Colonic mucosa (tissue), 4 donors: Measurements from ENCODE around the gene RAD21L1. TPM values are rescaled to one million over a fixed set of nuclear protein-coding genes. Genes with fewer than 3 reads are reported as not detected.

Source experiments
- DNase-seq: peaks from one replicate; pipeline ENCODE4 v3.0.0-alpha.2; 2020
- H3K27ac ChIP-seq: fragments of 200-600 bp; one replicate; pipeline ENCODE4 v1.8.0; 2021
- H3K27me3 ChIP-seq: fragments of 200-600 bp; one replicate; pipeline ENCODE4 v1.8.0; 2021
- H3K36me3 ChIP-seq: fragments of 200-600 bp; one replicate; pipeline ENCODE4 v1.8.0; 2021
- H3K4me1 ChIP-seq: fragments of 200-600 bp; one replicate; pipeline ENCODE4 v1.8.0; 2021; ENCODE audit warnings: mild to moderate bottlenecking
- H3K4me3 ChIP-seq: fragments of 200-600 bp; one replicate; pipeline ENCODE4 v1.8.0; 2021
- H3K9ac ChIP-seq, 2 donors: one replicate each; pipeline ENCODE4 v1.7.0; 2013; ENCODE audit warnings: control low read depth in 2 of 2, low read depth in 2 of 2, low read length in 2 of 2
- H3K9me3 ChIP-seq: fragments of 200-600 bp; one replicate; pipeline ENCODE4 v1.8.0; 2021
- intact Hi-C: fragments of 100-400 bp; cut with DNase I; formaldehyde crosslinking; loops from one replicate; pipeline ENCODE4 v1.14.1; 2022
- total RNA-seq, 2 donors: library from RNA; stranded (reverse); fragmentation: NEBNext Ultra II Directional in 1 of 2; extraction: Animal tissue kit (Norgen Biotek cat#: 25700) in 1 of 2; gene quantifications; one replicate each; pipeline ENCODE4 v1.2.1, GENCODE V29; 2021
- TF ChIP-seq, protein P1 (sequence below): fragments of 200-600 bp; IDR thresholded peaks from one replicate; pipeline ENCODE4 v1.8.0; 2022; ENCODE audit warnings: antibody characterized with exemption, mild to moderate bottlenecking
- donor health status: healthy.
- donor health status: DM: no; HTN: no; CAD: no.
- donor health status: DM: no; HTN: no; CAD: no.

RAD21L1 gene
- total RNA-seq, 2 donors from 2014 or later, result not detected

GRCh38 chr20:1291191-1291741 is 65.4 kb downstream of the RAD21L1 start:
- no peak overlapping the region for H3K4me3 ChIP-seq
- H3K36me3 ChIP-seq, result no peaks in the 10 kb centered on the region
- intact Hi-C loops, result no loop called here
- TF ChIP-seq, protein P1, sequence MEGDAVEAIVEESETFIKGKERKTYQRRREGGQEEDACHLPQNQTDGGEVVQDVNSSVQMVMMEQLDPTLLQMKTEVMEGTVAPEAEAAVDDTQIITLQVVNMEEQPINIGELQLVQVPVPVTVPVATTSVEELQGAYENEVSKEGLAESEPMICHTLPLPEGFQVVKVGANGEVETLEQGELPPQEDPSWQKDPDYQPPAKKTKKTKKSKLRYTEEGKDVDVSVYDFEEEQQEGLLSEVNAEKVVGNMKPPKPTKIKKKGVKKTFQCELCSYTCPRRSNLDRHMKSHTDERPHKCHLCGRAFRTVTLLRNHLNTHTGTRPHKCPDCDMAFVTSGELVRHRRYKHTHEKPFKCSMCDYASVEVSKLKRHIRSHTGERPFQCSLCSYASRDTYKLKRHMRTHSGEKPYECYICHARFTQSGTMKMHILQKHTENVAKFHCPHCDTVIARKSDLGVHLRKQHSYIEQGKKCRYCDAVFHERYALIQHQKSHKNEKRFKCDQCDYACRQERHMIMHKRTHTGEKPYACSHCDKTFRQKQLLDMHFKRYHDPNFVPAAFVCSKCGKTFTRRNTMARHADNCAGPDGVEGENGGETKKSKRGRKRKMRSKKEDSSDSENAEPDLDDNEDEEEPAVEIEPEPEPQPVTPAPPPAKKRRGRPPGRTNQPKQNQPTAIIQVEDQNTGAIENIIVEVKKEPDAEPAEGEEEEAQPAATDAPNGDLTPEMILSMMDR, result no peak
- no peaks in the 10 kb centered on the region for H3K4me1 ChIP-seq
- no peak overlapping the region for H3K9ac ChIP-seq
- no peaks in the 10 kb centered on the region for H3K9me3 ChIP-seq
- no peak for DNase-seq
- H3K27ac ChIP-seq, result no peak overlapping the region
- H3K27me3 ChIP-seq, result no peaks in the 10 kb centered on the region

GRCh38 chr20:1292620-1293019 is 66.8 kb downstream of the RAD21L1 start:
- DNase-seq, result no peak
- no peak overlapping the region for H3K27ac ChIP-seq

DNA sequence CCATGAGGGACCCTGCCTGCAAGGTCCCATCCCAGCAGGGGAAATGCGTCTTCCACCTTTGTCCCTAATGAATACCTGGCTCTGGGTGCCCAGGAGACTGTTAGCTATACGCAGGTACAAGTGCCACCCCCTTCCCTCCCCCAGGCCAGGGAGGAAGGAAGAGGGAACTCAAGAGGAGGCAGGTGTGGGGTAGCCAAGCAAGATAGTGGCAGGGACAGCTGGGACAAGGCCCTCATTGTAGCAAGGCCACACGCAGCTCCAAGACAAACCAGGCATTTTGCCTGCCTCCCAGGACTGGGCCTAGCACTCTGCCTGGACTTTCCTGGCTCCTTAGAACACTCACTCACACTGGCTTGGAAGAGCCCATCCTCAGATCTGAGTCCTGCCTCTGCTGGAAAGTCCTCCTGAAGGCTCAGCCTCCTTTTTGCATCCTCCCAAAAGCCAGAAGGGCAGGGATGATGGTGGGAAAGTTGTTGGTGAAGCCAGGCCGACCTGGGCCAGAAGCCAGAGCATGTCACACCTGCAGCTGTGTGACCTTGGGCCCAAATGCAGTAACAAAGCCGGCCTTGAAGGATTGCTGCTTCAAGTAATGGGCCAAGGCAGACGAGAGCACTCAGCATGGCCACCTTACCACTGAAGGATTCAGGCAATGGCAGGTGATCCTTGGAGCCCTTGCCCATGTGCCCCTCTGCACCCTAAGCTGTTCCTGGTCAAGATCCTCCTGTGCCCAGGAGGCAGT is 68.0 kb downstream of the RAD21L1 start:
- TF ChIP-seq, protein P1, result no peak
- H3K9ac ChIP-seq, result no peak overlapping the region
- H3K36me3 ChIP-seq, result no peaks in the 10 kb centered on the region
- H3K9me3 ChIP-seq, result no peaks in the 10 kb centered on the region
- intact Hi-C loops, result no loop called here
- H3K4me3 ChIP-seq, result no peak overlapping the region
- DNase-seq, result no peak
- H3K27ac ChIP-seq, result no peak overlapping the region
- no peaks in the 10 kb centered on the region for H3K4me1 ChIP-seq
- H3K27me3 ChIP-seq, result no peaks in the 10 kb centered on the region

More at GRCh38 chr20:1292620-1293019, 66.8 kb downstream of the RAD21L1 start:
- Histone ChIP-seq H3K9me3 (no peaks in the 10 kb centered on the region), H3K36me3 (no peaks in the 10 kb centered on the region), H3K27me3 (no peaks in the 10 kb centered on the region), H3K4me3 (no peak overlapping the region), H3K9ac (no peak overlapping the region), H3K4me1 (no peaks in the 10 kb centered on the region)
- intact Hi-C loops, result no loop called here
- TF ChIP-seq, protein P1, result no peak

- Histone ChIP-seq H3K9ac (no peak overlapping the region), H3K27me3 (no peaks in the 10 kb centered on the region), H3K27ac (no peak overlapping the region), H3K4me1 (no peaks in the 10 kb centered on the region), H3K9me3 (no peaks in the 10 kb centered on the region), H3K4me3 (no peak overlapping the region), H3K36me3 (no peaks in the 10 kb centered on the region)
- intact Hi-C loops, result no loop called here
- no peak for DNase-seq
- TF ChIP-seq, protein P1, result no peak
Observed at GRCh38 chr20:1294497-1294896, 68.7 kb downstream of the RAD21L1 start.

DNA sequence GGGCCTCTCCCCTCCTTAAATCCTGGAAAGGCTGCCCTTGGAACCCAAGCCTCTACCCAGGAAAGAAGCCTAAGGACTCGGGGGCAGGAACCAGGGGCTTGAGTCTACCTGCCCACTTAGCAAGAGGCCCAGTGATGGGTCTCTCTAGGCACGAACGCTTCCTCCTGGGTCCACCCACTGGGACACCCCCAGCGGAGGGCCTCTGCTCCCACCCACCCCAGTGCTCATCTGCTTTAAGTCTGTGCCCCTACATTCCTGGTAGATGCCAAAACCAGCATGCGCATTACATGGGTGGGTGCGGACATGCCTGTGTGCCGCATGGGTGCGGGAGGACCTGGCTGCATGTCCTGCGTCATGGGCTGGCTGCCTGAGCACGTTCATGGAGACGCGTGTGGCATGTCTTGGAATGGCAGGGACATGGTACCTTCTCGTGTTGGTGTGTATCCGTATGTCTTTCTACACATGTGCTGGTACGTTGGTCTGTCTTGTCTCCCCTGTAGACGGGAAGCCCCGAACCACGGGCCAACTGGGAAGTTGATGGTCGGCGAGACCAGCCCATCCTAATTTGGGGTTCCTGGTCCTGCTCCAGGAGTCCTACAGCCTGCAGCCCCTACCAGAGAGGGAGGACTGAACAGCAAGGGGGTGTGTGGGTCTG is 69.6 kb downstream of the RAD21L1 start:
- intact Hi-C loops, result no loop called here

More for the DNA sequence above, 69.6 kb downstream of the RAD21L1 start:
- Histone ChIP-seq H3K4me3 (no peak overlapping the region), H3K9ac (no peak overlapping the region), H3K27me3 (no peaks in the 10 kb centered on the region), H3K36me3 (no peaks in the 10 kb centered on the region), H3K4me1 (no peaks in the 10 kb centered on the region), H3K9me3 (no peaks in the 10 kb centered on the region), H3K27ac (no peak overlapping the region)
- no peak for DNase-seq
- TF ChIP-seq, protein P1, result no peak
